Bronchial epithelial cell (primary cell): Measurements from ENCODE around the gene NOL4L. TPM values are rescaled to one million over a fixed set of nuclear protein-coding genes. Genes with fewer than 3 reads are reported as not detected.

Source experiments
- DNase-seq: peaks from one replicate; pipeline ENCODE4 v3.0.0-alpha.2; 2010; ENCODE audit warnings: low read depth
- FAIRE-seq: peaks from 2 replicates; lab custom pipeline; 2011; peaks lifted over from hg19 to GRCh38; lab: Jason Lieb, UNC
- H3K27me3 ChIP-seq: 2 replicates; pipeline ENCODE4 v1.5.1; 2011; ENCODE audit warnings: low read length; ENCODE audit not compliant: control insufficient read depth, insufficient read depth
- H3K36me3 ChIP-seq: 2 replicates; pipeline ENCODE4 v1.5.1; 2011; ENCODE audit warnings: low read length; ENCODE audit not compliant: control insufficient read depth, insufficient read depth
- H3K4me3 ChIP-seq: 2 replicates; pipeline ENCODE4 v1.5.1; 2011; ENCODE audit warnings: mild to moderate bottlenecking, low read depth, low read length, control low read depth
- CTCF ChIP-seq: IDR thresholded peaks from 2 replicates; pipeline ENCODE4 v1.5.1; 2011; ENCODE audit warnings: mild to moderate bottlenecking, moderate library complexity, low read length, control low read depth, inconsistent platforms; ENCODE audit not compliant: insufficient read depth, severe bottlenecking
- total RNA-seq: library from RNA; depleted of rRNA; stranded (reverse); fragments of >200 nt; gene quantifications from 2 replicates; pipeline ENCODE4 v1.2.1, GENCODE V29; 2014

NOL4L gene
- total RNA-seq, 1 donor from 2014 or later: 1.8 TPM

DNA sequence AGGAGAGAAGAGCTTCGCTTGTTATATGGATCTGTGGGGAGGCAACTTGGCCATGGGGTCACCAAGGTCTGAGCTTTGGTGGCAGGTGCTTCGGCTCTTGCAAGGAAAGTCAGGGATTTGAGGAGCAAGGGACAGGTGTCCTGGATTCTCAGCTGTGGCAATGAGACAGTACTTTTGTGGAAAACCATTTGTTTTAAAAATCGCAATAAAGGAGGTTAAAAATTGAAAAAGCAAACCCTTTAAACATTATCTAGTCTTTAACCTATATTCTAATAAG, 64.3 kb downstream of the NOL4L start:
- Histone ChIP-seq H3K4me3 (no peak overlapping the region), H3K27me3 (peaks cover 2% of the 10 kb centered on the region), H3K36me3 (no peaks in the 10 kb centered on the region)
- FAIRE-seq: no peak
- no peak for DNase-seq
- TF ChIP-seq CTCF: no peak

DNA sequence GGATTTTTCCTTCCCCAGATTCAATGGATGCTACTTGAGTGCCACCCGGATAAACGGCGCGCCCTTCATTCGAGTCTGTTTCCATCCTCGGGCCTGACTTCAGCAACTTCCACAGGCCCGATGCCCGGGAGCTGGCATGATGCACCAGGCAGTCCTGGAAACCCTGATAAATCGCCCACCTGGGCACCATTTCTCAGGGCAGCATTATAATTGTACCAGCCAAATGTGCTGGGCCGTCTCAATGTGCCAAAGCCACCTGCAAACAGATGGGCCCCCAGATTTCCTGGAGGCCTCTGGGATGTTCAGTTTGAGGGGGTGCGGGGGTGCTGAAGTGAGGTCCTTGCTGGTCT, 65.8 kb downstream of the NOL4L start:
- Histone ChIP-seq H3K36me3 (no peaks in the 10 kb centered on the region), H3K27me3 (peaks cover 4% of the 10 kb centered on the region), H3K4me3 (no peak overlapping the region)
- DNase-seq (no peak), FAIRE-seq (no peak)
- TF ChIP-seq CTCF: no peak

- peaks cover 2% of the 10 kb centered on the region for H3K27me3 ChIP-seq
- no peaks in the 10 kb centered on the region for H3K36me3 ChIP-seq
- no peak for TF ChIP-seq CTCF
- DNase-seq (no peak), FAIRE-seq (no peak)
- no peak overlapping the region for H3K4me3 ChIP-seq
These were observed 66.3 kb downstream of the NOL4L start for GRCh38 chr20:32518593-32519380.

GRCh38 chr20:32517914-32518592, 67.1 kb downstream of the NOL4L start:
- no peak overlapping the region for H3K4me3 ChIP-seq
- TF ChIP-seq CTCF: no peak
- DNase-seq (no peak), FAIRE-seq (no peak)
- H3K36me3 ChIP-seq: no peaks in the 10 kb centered on the region
- H3K27me3 ChIP-seq: peaks cover 2% of the 10 kb centered on the region

DNA sequence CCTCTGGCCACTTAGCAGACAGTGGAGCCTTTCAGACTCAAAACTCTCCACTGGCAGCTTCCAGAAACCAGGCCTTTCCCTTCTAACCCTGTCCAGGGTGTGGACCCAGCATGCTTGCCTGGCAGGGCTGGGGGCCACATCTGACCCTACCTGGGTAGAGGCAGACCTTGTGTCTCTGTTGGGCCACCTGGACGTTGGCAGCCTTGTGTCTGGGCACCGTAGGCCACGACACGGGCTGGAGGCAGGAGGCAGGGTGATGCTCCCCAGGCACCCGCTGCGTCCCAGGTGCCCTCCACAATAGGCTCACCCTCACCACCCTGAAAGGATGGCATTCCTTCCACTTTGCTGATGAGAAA, 67.6 kb downstream of the NOL4L start:
- TF ChIP-seq CTCF: no peak
- no peak for FAIRE-seq
- no peak for DNase-seq
- Histone ChIP-seq H3K27me3 (peaks cover 2% of the 10 kb centered on the region), H3K36me3 (no peaks in the 10 kb centered on the region), H3K4me3 (no peak overlapping the region)
